BLaER1 treated with 17β-estradiol and CSF1 and Interleukin-3, amounts not matched to agents 10 nM and 100 nM (cell line): ENCODE measurements around the gene SPG7.

Experiments used
- H3K27ac ChIP-seq, 11 experiments: shearing (Covaris generic); formaldehyde crosslinking; 2 replicates each; pipeline ENCODE4 v1.8.1; 2022
- H3K27me3 ChIP-seq, 11 experiments: shearing (Covaris generic); formaldehyde crosslinking; 2 replicates each; pipeline ENCODE4 v1.8.1; 2022
- H3K36me3 ChIP-seq, 11 experiments: shearing (Covaris generic); formaldehyde crosslinking; 2 replicates each; pipeline ENCODE4 v1.8.1; 2022
- H3K4me1 ChIP-seq, 10 experiments: shearing (Covaris generic); formaldehyde crosslinking; 2 replicates each; pipeline ENCODE4 v1.8.1; 2022
- H3K4me2 ChIP-seq, 11 experiments: shearing (Covaris generic); formaldehyde crosslinking; 2 replicates each; pipeline ENCODE4 v1.8.1; 2022
- H3K4me3 ChIP-seq, 10 experiments: shearing (Covaris generic); formaldehyde crosslinking; 2 replicates each; pipeline ENCODE4 v1.8.1; 2022
- H3K9ac ChIP-seq, 11 experiments: shearing (Covaris generic); formaldehyde crosslinking; 2 replicates each; pipeline ENCODE4 v1.8.1; 2022
- H3K9me3 ChIP-seq, 11 experiments: shearing (Covaris generic); formaldehyde crosslinking; replicated peaks in 1 of 11; 2 replicates each; pipeline ENCODE4 v1.8.1; 2022
- H4K20me1 ChIP-seq, 11 experiments: shearing (Covaris generic); formaldehyde crosslinking; 2 replicates each; pipeline ENCODE4 v1.8.1; 2022
- Cebpa-rat ChIP-seq, 11 experiments: shearing (Covaris generic); IDR thresholded peaks; 2 replicates each; pipeline ENCODE4 v1.8.1; 2022

SPG7 gene

GRCh38 chr16:89581045-89581695 is 73.0 kb downstream of the SPG7 start:
- H3K4me2 ChIP-seq = no peak overlapping the region
- H3K27ac ChIP-seq = no peak overlapping the region

GRCh38 chr16:89581861-89582563 is 73.8 kb downstream of the SPG7 start:
- peaks cover 13 to 38% (median 27%) of the 10 kb centered on the region in 10 experiments for H3K4me1 ChIP-seq
- H3K36me3 ChIP-seq = peaks cover 0 to 76% (median 71%) of the 10 kb centered on the region in 11 experiments; a peak in 20 of 22 replicates
- peaks cover 0 to 6% (median 0%) of the 10 kb centered on the region in 11 experiments; a peak in 3 of 22 replicates for H3K27me3 ChIP-seq
- peak overlapping the region in 5 of 11 experiments; percentile 1 to 26 (median 5); a peak in 4 of 22 replicates for H3K4me2 ChIP-seq
- peak overlapping the region in 4 of 11 experiments; percentile 5 to 42 (median 22); a peak in 3 of 22 replicates for H3K9ac ChIP-seq
- no peak for TF ChIP-seq Cebpa-rat (IDR thresholded peaks at IDR 0.05)
- peaks cover 0 to 58% (median 37%) of the 10 kb centered on the region in 11 experiments; a peak in 18 of 22 replicates for H4K20me1 ChIP-seq
- no peak overlapping the region for H3K4me3 ChIP-seq
- H3K27ac ChIP-seq = no peak overlapping the region; a peak in 2 of 22 replicates
- peaks cover 0 to 18% (median 6%) of the 10 kb centered on the region in 11 experiments; a peak in 8 of 22 replicates for H3K9me3 ChIP-seq

More at GRCh38 chr16:89581045-89581695, 73.0 kb downstream of the SPG7 start:
- no peak overlapping the region for H3K4me3 ChIP-seq
- H3K4me1 ChIP-seq = peaks cover 17 to 47% (median 33%) of the 10 kb centered on the region in 10 experiments
- H3K9me3 ChIP-seq = peaks cover 0 to 14% (median 6%) of the 10 kb centered on the region in 11 experiments; a peak in 7 of 22 replicates
- peaks cover 0 to 54% (median 37%) of the 10 kb centered on the region in 11 experiments; a peak in 18 of 22 replicates for H4K20me1 ChIP-seq
- TF ChIP-seq Cebpa-rat (IDR thresholded peaks at IDR 0.05) = no peak
- no peak overlapping the region; a peak in 1 of 22 replicates for H3K9ac ChIP-seq
- H3K36me3 ChIP-seq = peaks cover 0 to 71% (median 64%) of the 10 kb centered on the region in 11 experiments; a peak in 20 of 22 replicates
- H3K27me3 ChIP-seq = peaks cover 0 to 6% (median 0%) of the 10 kb centered on the region in 11 experiments; a peak in 3 of 22 replicates

GRCh38 chr16:89582614-89583196 is 74.5 kb downstream of the SPG7 start:
- Histone ChIP-seq H3K4me3 (no peak overlapping the region), H3K27me3 (peaks cover 0 to 6% (median 0%) of the 10 kb centered on the region in 11 experiments; a peak in 3 of 22 replicates), H3K27ac (no peak overlapping the region; a peak in 2 of 22 replicates), H3K4me1 (peaks cover 13 to 33% (median 25%) of the 10 kb centered on the region in 10 experiments), H3K4me2 (0 out of 22 replicates have a peak overlapping the region, but pooled peaks of 3 of the 11 experiments have one; percentile 1 to 26 (median 5)), H3K9ac (peak overlapping the region in 2 of 11 experiments; percentile 29 to 42; a peak in 1 of 22 replicates), H4K20me1 (peaks cover 0 to 55% (median 37%) of the 10 kb centered on the region in 11 experiments; a peak in 18 of 22 replicates), H3K9me3 (peaks cover 0 to 18% (median 6%) of the 10 kb centered on the region in 11 experiments; a peak in 8 of 22 replicates), H3K36me3 (peaks cover 0 to 73% (median 69%) of the 10 kb centered on the region in 11 experiments; a peak in 20 of 22 replicates)
- no peak for TF ChIP-seq Cebpa-rat (IDR thresholded peaks at IDR 0.05)

- H3K4me3 ChIP-seq = no peak overlapping the region
- peak overlapping the region in 7 of 11 experiments; percentile 46 to 87 (median 82); a peak in 9 of 22 replicates for H3K4me2 ChIP-seq
- no peak overlapping the region for H3K27ac ChIP-seq
- peaks cover 0 to 6% (median 0%) of the 10 kb centered on the region in 11 experiments; a peak in 3 of 22 replicates for H3K27me3 ChIP-seq
- no peak overlapping the region for H3K9ac ChIP-seq
- H3K9me3 ChIP-seq = peaks cover 0 to 18% (median 6%) of the 10 kb centered on the region in 11 experiments; a peak in 8 of 22 replicates
- H4K20me1 ChIP-seq = peaks cover 0 to 56% (median 37%) of the 10 kb centered on the region in 11 experiments; a peak in 18 of 22 replicates
- TF ChIP-seq Cebpa-rat (IDR thresholded peaks at IDR 0.05) = no peak
- H3K4me1 ChIP-seq = peaks cover 13 to 33% (median 25%) of the 10 kb centered on the region in 10 experiments
- H3K36me3 ChIP-seq = peaks cover 0 to 71% (median 66%) of the 10 kb centered on the region in 11 experiments; a peak in 20 of 22 replicates
Measured at GRCh38 chr16:89583197-89583894, 75.1 kb downstream of the SPG7 start.

- no peak for TF ChIP-seq Cebpa-rat (IDR thresholded peaks at IDR 0.05)
- Histone ChIP-seq H3K4me1 (peaks cover 13 to 33% (median 25%) of the 10 kb centered on the region in 10 experiments), H3K4me2 (peak overlapping the region in 10 of 11 experiments; percentile 16 to 87 (median 76); a peak in 18 of 22 replicates), H3K9me3 (peaks cover 0 to 14% (median 5%) of the 10 kb centered on the region in 11 experiments; a peak in 8 of 22 replicates), H4K20me1 (peaks cover 0 to 61% (median 37%) of the 10 kb centered on the region in 11 experiments; a peak in 18 of 22 replicates), H3K27me3 (peaks cover 0 to 6% (median 0%) of the 10 kb centered on the region in 11 experiments; a peak in 3 of 22 replicates), H3K9ac (no peak overlapping the region; a peak in 1 of 22 replicates), H3K36me3 (peaks cover 0 to 71% (median 66%) of the 10 kb centered on the region in 11 experiments; a peak in 20 of 22 replicates), H3K4me3 (no peak overlapping the region), H3K27ac (no peak overlapping the region)
Measured at GRCh38 chr16:89583895-89584644, 75.9 kb downstream of the SPG7 start.

- peaks cover 0 to 73% (median 67%) of the 10 kb centered on the region in 11 experiments; a peak in 19 of 22 replicates for H3K36me3 ChIP-seq
- H3K4me1 ChIP-seq = peaks cover 13 to 33% (median 25%) of the 10 kb centered on the region in 10 experiments
- no peak for TF ChIP-seq Cebpa-rat (IDR thresholded peaks at IDR 0.05)
- no peak overlapping the region for H3K27ac ChIP-seq
- peak overlapping the region in 7 of 11 experiments; percentile 11 to 62 (median 31); a peak in 11 of 22 replicates for H3K9ac ChIP-seq
- H4K20me1 ChIP-seq = peaks cover 0 to 69% (median 37%) of the 10 kb centered on the region in 11 experiments; a peak in 18 of 22 replicates
- H3K4me3 ChIP-seq = no peak overlapping the region
- H3K27me3 ChIP-seq = peaks cover 0 to 6% (median 0%) of the 10 kb centered on the region in 11 experiments; a peak in 3 of 22 replicates
- peak overlapping the region; percentile 0 to 87 (median 76); a peak in 19 of 22 replicates for H3K4me2 ChIP-seq
- H3K9me3 ChIP-seq = peaks cover 0 to 9% (median 3%) of the 10 kb centered on the region in 11 experiments; a peak in 6 of 22 replicates
Measured at GRCh38 chr16:89584768-89585549, 76.8 kb downstream of the SPG7 start.
